H1 (cell line): ENCODE data around the gene FADS6. TPM values are rescaled to one million over a fixed set of nuclear protein-coding genes. Genes with fewer than 3 reads are reported as not detected.

Experiments used
- CTCF ChIA-PET: fragments of 300-600 bp; sonication (Branson Sonifier 250); formaldehyde crosslinking; loops from one replicate; lab custom pipeline; 2021; ENCODE audit not compliant: partially characterized antibody; lab: Charles Lee
- POLR2A ChIA-PET: fragments of 300-600 bp; sonication (Branson Sonifier 250); formaldehyde crosslinking; loops from one replicate; lab custom pipeline; 2021; ENCODE audit warnings: inconsistent platforms; ENCODE audit not compliant: partially characterized antibody; lab: Charles Lee
- DNase-seq, 2 experiments: peaks; one replicate each; pipeline versions ENCODE4 v3.0.0 to v3.0.0-alpha.2; 2010 to 2022; ENCODE audit warnings: low spot score in 2 of 2, low read depth in 1 of 2, mixed read lengths in 1 of 2
- FAIRE-seq: peaks from 2 replicates; lab custom pipeline; 2011; peaks lifted over from hg19 to GRCh38; lab: Jason Lieb, UNC
- H2AFZ ChIP-seq: 2 replicates; pipeline ENCODE4 v1.8.1; 2012; ENCODE audit warnings: low read length, inconsistent platforms
- H2AK5ac ChIP-seq: 2 replicates; pipeline ENCODE4 v1.6.1; 2013; ENCODE audit warnings: low read depth, low read length
- H2BK120ac ChIP-seq: replicated peaks from 2 replicates; pipeline ENCODE3; 2013; ENCODE audit warnings: low read depth, low read length, inconsistent platforms
- H2BK12ac ChIP-seq: 2 replicates; pipeline ENCODE4 v1.6.1; 2013; ENCODE audit warnings: low read depth, low read length
- H2BK15ac ChIP-seq: 2 replicates; pipeline ENCODE4 v1.6.1; 2013; ENCODE audit warnings: low read length
- H2BK20ac ChIP-seq: 2 replicates; pipeline ENCODE4 v1.6.1; 2013; ENCODE audit warnings: low read length
- H2BK5ac ChIP-seq: 2 replicates; pipeline ENCODE4 v1.6.1; 2013; ENCODE audit warnings: low read depth, low read length
- H3K14ac ChIP-seq: 2 replicates; pipeline ENCODE4 v1.6.1; 2013; ENCODE audit warnings: inconsistent platforms; ENCODE audit not compliant: insufficient read length
- H3K18ac ChIP-seq: 2 replicates; pipeline ENCODE4 v1.6.1; 2013; ENCODE audit warnings: low read length; ENCODE audit errors: extremely low read depth
- H3K23ac ChIP-seq: 2 replicates; pipeline ENCODE4 v1.6.1; 2013; ENCODE audit warnings: inconsistent platforms; ENCODE audit not compliant: insufficient read length
- H3K23me2 ChIP-seq: 2 replicates; pipeline ENCODE4 v1.6.1; 2013; ENCODE audit warnings: low read depth, low read length
- H3K27ac ChIP-seq: 2 replicates; pipeline ENCODE4 v1.6.1; 2011; ENCODE audit warnings: low read depth, low read length, inconsistent platforms
- H3K27me3 ChIP-seq, 4 experiments: replicated peaks in 1 of 4; 1 replicate in 1 of 4; 2 replicates in 3 of 4; pipeline versions ENCODE4 v1.6.1 to v1.8.1; 2011 to 2013; ENCODE audit warnings: low read length in 3 of 4, mild to moderate bottlenecking in 3 of 4, inconsistent platforms in 2 of 4, mixed read lengths in 2 of 4, moderate library complexity in 1 of 4; ENCODE audit not compliant: control insufficient read depth in 3 of 4, insufficient read depth in 3 of 4; ENCODE audit errors: extremely low read depth in 1 of 4
- H3K36me3 ChIP-seq, 4 experiments: 2 replicates each; pipeline versions ENCODE4 v1.6.1 to v1.8.1; 2011 to 2013; ENCODE audit warnings: mild to moderate bottlenecking in 4 of 4, low read length in 3 of 4, moderate library complexity in 2 of 4, control low read depth in 1 of 4, inconsistent platforms in 1 of 4; ENCODE audit not compliant: insufficient read depth in 4 of 4, control insufficient read depth in 2 of 4
- H3K4ac ChIP-seq: replicated peaks from 2 replicates; pipeline ENCODE3; 2013; ENCODE audit warnings: low read length, low read depth, mixed read lengths, inconsistent platforms; ENCODE audit not compliant: insufficient read length
- H3K4me1 ChIP-seq, 4 experiments: replicated peaks in 1 of 4; 1 replicate in 1 of 4; 2 replicates in 3 of 4; pipeline versions ENCODE4 v1.6.1 to v1.8.1; 2011 to 2013; ENCODE audit warnings: low read length in 3 of 4, inconsistent platforms in 2 of 4, mixed read lengths in 1 of 4; ENCODE audit not compliant: insufficient read depth in 4 of 4, control insufficient read depth in 3 of 4
- H3K4me2 ChIP-seq, 2 experiments: 2 replicates each; pipeline versions ENCODE4 v1.6.1 to v1.8.1; 2011 to 2013; ENCODE audit warnings: low read depth in 2 of 2, low read length in 2 of 2, control low read depth in 1 of 2, inconsistent platforms in 1 of 2, mild to moderate bottlenecking in 1 of 2; ENCODE audit not compliant: insufficient read depth in 1 of 2
- H3K4me3 ChIP-seq, 4 experiments: fragments of 200-600, 300-600 bp in 1 of 4; sonication (generic), shearing (Covaris generic), sonication (Bioruptor Twin) in 1 of 4; 2 replicates each; pipeline versions ENCODE4 v1.5.1 to v1.8.1; 2011 to 2016; ENCODE audit warnings: low read length in 4 of 4, low read depth in 3 of 4, control low read depth in 2 of 4, inconsistent platforms in 2 of 4, mild to moderate bottlenecking in 2 of 4, mixed read lengths in 1 of 4, moderate library complexity in 1 of 4; ENCODE audit not compliant: insufficient read depth in 2 of 4; ENCODE audit errors: extremely low read depth in 1 of 4
- H3K56ac ChIP-seq: replicated peaks from 2 replicates; pipeline ENCODE3; 2013; ENCODE audit warnings: low read depth, mild to moderate bottlenecking, mixed read lengths, low read length, inconsistent platforms; ENCODE audit not compliant: insufficient read length
- H3K79me1 ChIP-seq: 2 replicates; pipeline ENCODE4 v1.6.1; 2013; ENCODE audit warnings: low read depth, low read length, control low read depth
- H3K79me2 ChIP-seq, 2 experiments: 2 replicates each; pipeline versions ENCODE4 v1.6.1 to v1.8.1; 2012 to 2013; ENCODE audit warnings: low read length in 2 of 2, mild to moderate bottlenecking in 2 of 2, inconsistent platforms in 1 of 2; ENCODE audit not compliant: insufficient read depth in 2 of 2, control insufficient read depth in 1 of 2
- H3K9ac ChIP-seq, 4 experiments: replicated peaks in 1 of 4; 1 replicate in 1 of 4; 2 replicates in 3 of 4; pipeline versions ENCODE4 v1.6.1 to v1.8.1; 2011 to 2013; ENCODE audit warnings: low read depth in 3 of 4, low read length in 3 of 4, control low read depth in 2 of 4, mild to moderate bottlenecking in 2 of 4, moderate library complexity in 2 of 4, inconsistent platforms in 1 of 4; ENCODE audit errors: extremely low read depth in 1 of 4
- H3K9me3 ChIP-seq, 2 experiments: 2 replicates each; pipeline versions ENCODE4 v1.6.1 to v1.8.1; 2012 to 2013; ENCODE audit warnings: mild to moderate bottlenecking in 2 of 2, moderate library complexity in 2 of 2, control low read depth in 1 of 2, inconsistent platforms in 1 of 2, low read depth in 1 of 2, low read length in 1 of 2, mixed read lengths in 1 of 2; ENCODE audit not compliant: insufficient read depth in 2 of 2
- H4K20me1 ChIP-seq, 2 experiments: replicated peaks in 1 of 2; 2 replicates each; pipeline versions ENCODE3 to v1.8.1; 2011 to 2013; ENCODE audit warnings: inconsistent platforms in 2 of 2, low read length in 2 of 2, mild to moderate bottlenecking in 1 of 2; ENCODE audit not compliant: insufficient read depth in 2 of 2, control insufficient read depth in 1 of 2
- H4K5ac ChIP-seq: 2 replicates; pipeline ENCODE4 v1.6.1; 2013; ENCODE audit warnings: low read length, low read depth, mixed read lengths, inconsistent platforms; ENCODE audit not compliant: insufficient read length
- H4K8ac ChIP-seq: 2 replicates; pipeline ENCODE4 v1.8.0; 2013; ENCODE audit warnings: mild to moderate bottlenecking, moderate library complexity, low read length, inconsistent platforms; ENCODE audit not compliant: insufficient read depth; ENCODE audit errors: extremely low read depth
- H4K91ac ChIP-seq: replicated peaks from 2 replicates; pipeline ENCODE3; 2013; ENCODE audit warnings: low read length, mixed read lengths, inconsistent platforms; ENCODE audit not compliant: insufficient read length
- CBX8 ChIP-seq: fragments of 300-800, 300-1000 bp; sonication (generic); IDR thresholded peaks from 2 replicates; pipeline ENCODE4 v1.7.1; 2016; ENCODE audit warnings: low read depth, low read length, borderline replicate concordance
- CTCF ChIP-seq, 3 experiments: IDR thresholded peaks; 1 replicate in 2 of 3; 2 replicates in 1 of 3; pipeline versions ENCODE4 v1.5.1 to v1.6.1; 2011; ENCODE audit warnings: low read length in 3 of 3, mild to moderate bottlenecking in 3 of 3, inconsistent platforms in 2 of 3, low read depth in 1 of 3, moderate library complexity in 1 of 3; ENCODE audit not compliant: insufficient read depth in 1 of 3; ENCODE audit errors: control extremely low read depth in 1 of 3
- JUN ChIP-seq: IDR thresholded peaks from 2 replicates; pipeline ENCODE4 v1.6.1; 2011; ENCODE audit warnings: low read depth, mild to moderate bottlenecking, improper control_type of control experiment, low read length
- NANOG ChIP-seq: IDR thresholded peaks from 2 replicates; pipeline ENCODE4 v1.6.1; 2011; ENCODE audit warnings: low read length, low read depth, mild to moderate bottlenecking, inconsistent platforms; ENCODE audit not compliant: insufficient read depth, poor library complexity, severe bottlenecking
- PHF8 ChIP-seq: fragments of 200-600 bp; sonication (generic); conservative IDR thresholded peaks from 2 replicates; pipeline ENCODE4 v1.7.1; 2012; ENCODE audit warnings: low read depth, mild to moderate bottlenecking, inconsistent platforms, low read length, moderate library complexity
- RFX5 ChIP-seq: IDR thresholded peaks from 2 replicates; pipeline ENCODE4 v1.6.1; 2011; ENCODE audit warnings: low read depth, low read length, improper control_type of control experiment, borderline replicate concordance
- RNF2 ChIP-seq: fragments of 200-900, 300-1000 bp; sonication (generic); IDR thresholded peaks from 2 replicates; pipeline ENCODE4 v1.7.1; 2016; ENCODE audit warnings: borderline replicate concordance, low read depth, mild to moderate bottlenecking, antibody characterized with exemption, low read length; ENCODE audit not compliant: poor library complexity, severe bottlenecking; ENCODE audit errors: missing control alignments
- SAP30 ChIP-seq: fragments of 300-600 bp; sonication (generic); IDR thresholded peaks from 2 replicates; pipeline ENCODE4 v1.7.1; 2012; ENCODE audit warnings: low read length, moderate library complexity, mild to moderate bottlenecking, inconsistent platforms; ENCODE audit not compliant: insufficient read depth, insufficient replicate concordance
- TEAD4 ChIP-seq: IDR thresholded peaks from 2 replicates; pipeline ENCODE4 v1.6.1; 2012; ENCODE audit warnings: low read depth, low read length, inconsistent platforms, mixed read lengths
- ZNF274 ChIP-seq: IDR thresholded peaks from 2 replicates; pipeline ENCODE4 v1.7.0; 2012; ENCODE audit warnings: low read length, borderline replicate concordance; ENCODE audit errors: extremely low read depth
- WGBS, 2 experiments: shearing (Covaris generic) in 1 of 2; methylation state at CpG; one replicate each; pipeline versions ENCODE4 v1.1.6 to v1.1.7; 2013 to 2015; ENCODE audit warnings: low lambda C conversion rate in 2 of 2, mixed read lengths in 2 of 2, inconsistent platforms in 1 of 2, low coverage in 1 of 2, missing lambda C conversion rate in 1 of 2; ENCODE audit not compliant: insufficient replicate concordance in 2 of 2, insufficient coverage in 1 of 2, insufficient read length in 1 of 2; ENCODE audit errors: extremely low coverage in 1 of 2, missing lambda C conversion rate in 1 of 2; 5-methylcytosine and 5-hydroxymethylcytosine counted together
- polyA plus RNA-seq, 7 experiments: library from polyadenylated mRNA; depleted of rRNA in 3 of 7; stranded (reverse) in 5 of 7; unstranded in 2 of 7; fragments of >200 nt in 5 of 7; fragments of 200-250 nt in 2 of 7; gene quantifications; 1 replicate in 5 of 7; 2 replicates in 1 of 7; 4 replicates in 1 of 7; pipeline versions ENCODE4 v1.2.1 to v1.2.3, GENCODE V29; 2011 to 2013; ENCODE audit warnings: missing spikeins in 2 of 7, mixed read lengths in 2 of 7
- total RNA-seq: library from RNA; stranded (reverse); fragmentation: NEBNext Ultra II Directional; extraction: Animal tissue kit (Norgen Biotek cat#: 25700); gene quantifications from 2 replicates; pipeline ENCODE4 v1.2.1, GENCODE V29; 2021

Gene FADS6
- total and polyA plus RNA-seq, 2 of the 8 experiments (the other 6 are each of a cell fraction or from before 2014, with no cell fraction given): 0.56 to 2.5 TPM

DNA sequence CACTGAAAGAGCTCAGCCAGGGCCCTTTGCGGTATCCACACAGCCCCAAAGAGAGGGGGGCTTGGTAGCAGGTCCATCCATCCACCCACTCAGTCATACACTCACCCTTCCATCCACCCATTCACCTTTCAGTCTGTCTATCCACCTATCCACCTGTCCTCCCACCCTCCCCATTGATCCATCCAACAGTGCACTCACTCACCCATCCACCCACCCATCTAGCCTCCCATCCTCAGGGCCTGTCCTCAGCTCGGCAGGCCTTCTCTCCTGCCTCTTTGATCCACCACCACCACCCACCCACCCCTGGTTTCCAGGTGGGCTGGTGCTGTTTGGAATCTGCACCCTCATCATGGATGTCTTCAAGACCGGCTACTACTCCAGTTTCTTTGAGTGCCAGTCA lies 31.8 kb upstream of the FADS6 start:
- H3K14ac ChIP-seq: no peak overlapping the region
- no peak for DNase-seq
- H2BK12ac ChIP-seq: no peak overlapping the region
- H3K23ac ChIP-seq: no peak overlapping the region
- H3K4me1 ChIP-seq: peaks cover 0 to 18% (median 16%) of the 10 kb centered on the region in 4 experiments; a peak in 6 of 7 replicates
- ChIA-PET POLR2A (interaction anchor here (0.6 to 1.7 kb wide), 6 partner anchors 11 to 336 kb away, joined by 3 to 4 read pairs (median 3); partner anchors contain the start of gene GGA3), CTCF (interaction anchor here (1.0 to 49.9 kb wide), 9 partner anchors 15 to 111 kb away, joined by 3 to 1072 read pairs (median 4); no protein-coding TSS in a partner anchor)
- no peak overlapping the region for H3K27ac ChIP-seq
- no peak overlapping the region for H3K4me3 ChIP-seq
- 78% methylated on average over 3 of the region's 3 CpGs; no CpG with 5 or more reads in 1 of the 2 experiments for WGBS, 2 experiments
- H2BK15ac ChIP-seq: no peak overlapping the region; the same call in 1 of the 2 replicates
- no peaks in the 10 kb centered on the region for H3K9me3 ChIP-seq
- H3K4me2 ChIP-seq: peak overlapping the region in 1 of 2 experiments; percentile 90; a peak in 1 of 4 replicates
- no peak overlapping the region for H2BK5ac ChIP-seq
- H3K18ac ChIP-seq: no peak overlapping the region
- H2BK20ac ChIP-seq: no peak overlapping the region
- H4K8ac ChIP-seq: no peak overlapping the region
- no peaks in the 10 kb centered on the region for H3K79me2 ChIP-seq
- H2AK5ac ChIP-seq: no peak overlapping the region
- H4K5ac ChIP-seq: no peak overlapping the region
- no peak overlapping the region for H3K4ac ChIP-seq
- no peak for FAIRE-seq
- H3K23me2 ChIP-seq: peaks cover 9% of the 10 kb centered on the region; the same call in 1 of the 2 replicates
- H3K56ac ChIP-seq: no peak overlapping the region
- H4K91ac ChIP-seq: no peak overlapping the region
- H3K79me1 ChIP-seq: no peaks in the 10 kb centered on the region
- peaks cover 40 to 60% (median 55%) of the 10 kb centered on the region in 4 experiments for H3K27me3 ChIP-seq
- no peak overlapping the region for H2BK120ac ChIP-seq
- H3K36me3 ChIP-seq: no peaks in the 10 kb centered on the region; a peak in 1 of 8 replicates
- peaks cover 0 to 5% of the 10 kb centered on the region in 2 experiments for H4K20me1 ChIP-seq
- H2AFZ ChIP-seq: no peak overlapping the region
- no peak overlapping the region for H3K9ac ChIP-seq
- TF ChIP-seq PHF8: no peak
- no peak for TF ChIP-seq SAP30
- TF ChIP-seq JUN: no peak
- no peak for TF ChIP-seq RNF2
- no peak for TF ChIP-seq TEAD4
- no peak for TF ChIP-seq NANOG
- TF ChIP-seq CTCF (IDR thresholded peaks at IDR 0.05; ENCODE audit: control extremely low read depth in 1 of 3, insufficient read depth in 1 of 3, low read depth in 1 of 3, low read length in 3 of 3): no peak
- TF ChIP-seq ZNF274: no peak
- no peak for TF ChIP-seq CBX8
- no peak for TF ChIP-seq RFX5
